NCI-H526 (cell line): ENCODE measurements around the gene MYZAP.

Source experiments
- DNase-seq, 2 experiments: peaks; one replicate each; lab custom pipeline; 2025; lab: John Stamatoyannopoulos, UW

Gene MYZAP

GRCh38 chr15:57563416-57563815 is 28.3 kb upstream of the MYZAP start:
- no peak for DNase-seq

GRCh38 chr15:57565311-57565710 is 26.4 kb upstream of the MYZAP start:
- no peak for DNase-seq

- DNase-seq: no peak
Observed at GRCh38 chr15:57566834-57567233, 24.9 kb upstream of the MYZAP start.

GRCh38 chr15:57567891-57568290 is 23.8 kb upstream of the MYZAP start:
- DNase-seq: peak in 1 of 2 experiments; percentile 69

- peak; percentile 88 to 93 for DNase-seq
Observed at GRCh38 chr15:57568299-57568698, 23.4 kb upstream of the MYZAP start.

GRCh38 chr15:57570340-57570739 is 21.4 kb upstream of the MYZAP start:
- DNase-seq: no peak

GRCh38 chr15:57570994-57571393 is 20.7 kb upstream of the MYZAP start:
- DNase-seq: no peak

- DNase-seq: no peak
Observed at GRCh38 chr15:57571725-57572124, 20.0 kb upstream of the MYZAP start.

GRCh38 chr15:57572468-57572867 is 19.2 kb upstream of the MYZAP start:
- DNase-seq: no peak

- DNase-seq: no peak
Observed at GRCh38 chr15:57573151-57573550, 18.6 kb upstream of the MYZAP start.

- no peak for DNase-seq
Observed at GRCh38 chr15:57575363-57575762, 16.3 kb upstream of the MYZAP start.

- no peak for DNase-seq
Observed at GRCh38 chr15:57578288-57578900, 13.3 kb upstream of the MYZAP start.

GRCh38 chr15:57580428-57580827 is 11.3 kb upstream of the MYZAP start:
- DNase-seq: no peak

GRCh38 chr15:57580866-57581265 is 10.8 kb upstream of the MYZAP start:
- DNase-seq: peak in 1 of 2 experiments; percentile 44

- no peak for DNase-seq
Observed at GRCh38 chr15:57582090-57582489, 9.6 kb upstream of the MYZAP start.

- DNase-seq: no peak
Observed at GRCh38 chr15:57583282-57583681, 8.4 kb upstream of the MYZAP start.

GRCh38 chr15:57583720-57584119 is 8.0 kb upstream of the MYZAP start:
- no peak for DNase-seq

GRCh38 chr15:57586661-57587424 is 4.9 kb upstream of the MYZAP start:
- no peak for DNase-seq

- DNase-seq: no peak
Observed at GRCh38 chr15:57589281-57589680, 2.4 kb upstream of the MYZAP start.

GRCh38 chr15:57589754-57590153 is 1.9 kb upstream of the MYZAP start:
- DNase-seq: no peak

GRCh38 chr15:57591237-57591821 is 375 bp upstream of the MYZAP start:
- DNase-seq: peak in 1 of 2 experiments; percentile 30

- DNase-seq: peak; percentile 14 to 37
Observed at GRCh38 chr15:57592426-57592825, 722 bp downstream of the MYZAP start.

GRCh38 chr15:57592836-57593420 is 1.2 kb downstream of the MYZAP start:
- no peak for DNase-seq
